Esophagus squamous epithelium (tissue), 5 donors: ENCODE data around the gene GNB3. TPM values are rescaled to one million over a fixed set of nuclear protein-coding genes. Genes with fewer than 3 reads are reported as not detected.

Experiments
- DNase-seq: peaks from one replicate; lab custom pipeline; 2025; lab: John Stamatoyannopoulos, UW
- H3K27ac ChIP-seq, 4 donors: fragments of 200-600 bp; sonication (generic); one replicate each; pipeline ENCODE4 v1.5.1; 2016 to 2019; ENCODE audit warnings: mild to moderate bottlenecking in 1 of 4
- H3K27me3 ChIP-seq, 4 donors: fragments of 200-600 bp; sonication (generic); 1 replicate in 3 of 4; 2 replicates in 1 of 4; pipeline versions ENCODE4 v1.5.1 to v1.6.0; 2017 to 2021; ENCODE audit warnings: antibody characterized with exemption in 1 of 4
- H3K36me3 ChIP-seq, 3 donors: fragments of 200-600 bp; sonication (generic); one replicate each; pipeline ENCODE4 v1.5.1; 2016 to 2019
- H3K4me1 ChIP-seq, 3 donors: fragments of 200-600 bp; sonication (generic); one replicate each; pipeline ENCODE4 v1.5.1; 2017 to 2019
- H3K4me3 ChIP-seq, 4 donors: fragments of 200-600 bp; sonication (generic); 1 replicate in 3 of 4; 2 replicates in 1 of 4; pipeline ENCODE4 v1.5.1; 2016 to 2019; ENCODE audit warnings: mild to moderate bottlenecking in 2 of 4, moderate library complexity in 1 of 4
- H3K9me3 ChIP-seq, 3 donors: fragments of 200-600 bp; sonication (generic); one replicate each; pipeline ENCODE4 v1.5.1; 2016 to 2019
- POLR2A ChIP-seq, 4 donors: fragments of 450-650 bp; IDR thresholded peaks; one replicate each; pipeline ENCODE4 v1.6.1; 2017; ENCODE audit warnings: antibody characterized with exemption in 4 of 4, mild to moderate bottlenecking in 4 of 4, moderate library complexity in 3 of 4
- WGBS, 2 donors: methylation state at CpG; one replicate each; pipeline ENCODE4 v1.1.5; 2018; 5-methylcytosine and 5-hydroxymethylcytosine counted together
- intact Hi-C: fragments of 100-400 bp; cut with DNase I; formaldehyde crosslinking; loops from one replicate; pipeline ENCODE4 v1.15.0; 2022
- total RNA-seq, 4 donors: library from RNA; depleted of rRNA; stranded (reverse); fragments of >200 nt; gene quantifications; one replicate each; pipeline ENCODE4 v1.1.0, GENCODE V29; 2016
- TF ChIP-seq, protein P1 (sequence below), 6 experiments: fragments of 450-650 bp in 4 of 6; fragments of 200-600 bp in 2 of 6; sonication (generic) in 2 of 6; IDR thresholded peaks; one replicate each; pipeline ENCODE4 v1.5.1; 2016 to 2019; ENCODE audit warnings: antibody characterized with exemption in 6 of 6, mild to moderate bottlenecking in 4 of 6, moderate library complexity in 4 of 6
- donor health status: DM: yes; HTN: yes; CAD: no.

Gene GNB3
- total RNA-seq, 4 donors from 2014 or later = 0.76 TPM; not detected in 3

DNA sequence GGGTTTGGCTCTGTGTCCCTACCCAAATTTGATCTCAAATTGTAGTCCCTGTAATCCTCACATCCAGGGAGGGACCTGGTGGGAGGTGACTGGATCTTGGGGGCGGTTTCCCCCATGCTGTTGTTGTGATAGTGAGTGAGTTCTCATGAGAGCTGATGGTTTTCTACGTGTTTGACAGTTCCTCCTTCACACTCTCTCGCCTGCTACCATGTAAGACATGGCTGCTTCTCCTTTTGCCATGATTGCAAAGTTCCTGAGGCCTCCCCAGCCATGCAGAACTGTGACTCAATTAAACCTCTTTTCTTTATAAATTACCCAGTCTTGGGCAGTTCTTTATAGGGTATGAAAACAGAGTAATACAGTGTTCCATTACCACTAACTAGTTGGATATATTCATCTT, 53.6 kb downstream of the GNB3 start:
- no peak overlapping the region for H3K27ac ChIP-seq
- H3K9me3 ChIP-seq = no peaks in the 10 kb centered on the region
- WGBS, 2 donors = 72 to 91% methylated on average over 3 of the region's 3 CpGs
- H3K4me3 ChIP-seq = no peak overlapping the region
- H3K4me1 ChIP-seq = peaks cover 3 to 15% (median 3%) of the 10 kb centered on the region in 3 donors
- DNase-seq = no peak
- intact Hi-C loops = no loop called here
- H3K36me3 ChIP-seq = no peaks in the 10 kb centered on the region
- TF ChIP-seq, protein P1, sequence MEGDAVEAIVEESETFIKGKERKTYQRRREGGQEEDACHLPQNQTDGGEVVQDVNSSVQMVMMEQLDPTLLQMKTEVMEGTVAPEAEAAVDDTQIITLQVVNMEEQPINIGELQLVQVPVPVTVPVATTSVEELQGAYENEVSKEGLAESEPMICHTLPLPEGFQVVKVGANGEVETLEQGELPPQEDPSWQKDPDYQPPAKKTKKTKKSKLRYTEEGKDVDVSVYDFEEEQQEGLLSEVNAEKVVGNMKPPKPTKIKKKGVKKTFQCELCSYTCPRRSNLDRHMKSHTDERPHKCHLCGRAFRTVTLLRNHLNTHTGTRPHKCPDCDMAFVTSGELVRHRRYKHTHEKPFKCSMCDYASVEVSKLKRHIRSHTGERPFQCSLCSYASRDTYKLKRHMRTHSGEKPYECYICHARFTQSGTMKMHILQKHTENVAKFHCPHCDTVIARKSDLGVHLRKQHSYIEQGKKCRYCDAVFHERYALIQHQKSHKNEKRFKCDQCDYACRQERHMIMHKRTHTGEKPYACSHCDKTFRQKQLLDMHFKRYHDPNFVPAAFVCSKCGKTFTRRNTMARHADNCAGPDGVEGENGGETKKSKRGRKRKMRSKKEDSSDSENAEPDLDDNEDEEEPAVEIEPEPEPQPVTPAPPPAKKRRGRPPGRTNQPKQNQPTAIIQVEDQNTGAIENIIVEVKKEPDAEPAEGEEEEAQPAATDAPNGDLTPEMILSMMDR (IDR thresholded peaks at IDR 0.05) = no peak
- TF ChIP-seq POLR2A (IDR thresholded peaks at IDR 0.05) = no peak
- H3K27me3 ChIP-seq = no peaks in the 10 kb centered on the region

Other genes starting within 250 kb of the GNB3 start
- gene CHD4, start 233.5 kb upstream of the GNB3 start, total RNA-seq = 100 to 1,000 TPM; 116 to 165 (median 127) TPM
- 10 to 100 TPM; 12.8 to 46.0 (median 17.4) TPM for gene LPAR5, start 205.0 kb upstream of the GNB3 start, total RNA-seq
- gene ACRBP, start 193.5 kb upstream of the GNB3 start, total RNA-seq = 1 to 10 TPM in 2 of 4 donors, under 1 TPM in 1, not detected in 1; 0.35 to 4.0 (median 3.2) TPM
- 10 to 100 TPM in 3 of 4 donors, 1 to 10 TPM in 1; 8.3 to 37.0 (median 26.9) TPM for gene ING4, start 177.8 kb upstream of the GNB3 start, total RNA-seq
- 10 to 100 TPM; 19.6 to 36.2 (median 26.8) TPM for gene ZNF384, start 151.6 kb upstream of the GNB3 start, total RNA-seq
- gene PIANP, start 140.1 kb upstream of the GNB3 start, total RNA-seq = under 1 TPM in 2 of 4 donors, not detected in 2; 0.11 to 0.19 TPM
- 10 to 100 TPM; 39.6 to 57.5 (median 49.1) TPM for gene COPS7A, start 116.9 kb upstream of the GNB3 start, total RNA-seq
- gene MLF2, start 87.8 kb upstream of the GNB3 start, total RNA-seq = 100 to 1,000 TPM; 158 to 170 (median 162) TPM
- 100 to 1,000 TPM in 3 of 4 donors, 10 to 100 TPM in 1; 78.2 to 149 (median 123) TPM for gene PTMS, start 74.6 kb upstream of the GNB3 start, total RNA-seq
- gene LAG3, start 68.4 kb upstream of the GNB3 start, total RNA-seq = under 1 TPM in 3 of 4 donors, not detected in 1; 0.35 to 0.76 (median 0.50) TPM
- gene CD4, start 51.4 kb upstream of the GNB3 start, total RNA-seq = 10 to 100 TPM in 1 of 4 donors, 1 to 10 TPM in 3; 1.2 to 11.8 (median 5.0) TPM
- gene GPR162, start 19.1 kb upstream of the GNB3 start, total RNA-seq = 1 to 10 TPM in 3 of 4 donors, not detected in 1; 1.3 to 2.3 (median 1.5) TPM
- 1 to 10 TPM; 2.6 to 6.6 (median 4.4) TPM for gene P3H3, start 12.5 kb upstream of the GNB3 start, total RNA-seq
- gene CDCA3, start 10.4 kb downstream of the GNB3 start, total RNA-seq = 10 to 100 TPM in 3 of 4 donors, 1 to 10 TPM in 1; 5.9 to 20.0 (median 12.8) TPM
- 10 to 100 TPM; 50.6 to 60.0 (median 54.0) TPM for gene USP5, start 11.2 kb downstream of the GNB3 start, total RNA-seq
- 100 to 1,000 TPM; 547 to 938 (median 723) TPM for gene TPI1, start 26.6 kb downstream of the GNB3 start, total RNA-seq
- gene SPSB2, start 32.4 kb downstream of the GNB3 start, total RNA-seq = 10 to 100 TPM in 1 of 4 donors, 1 to 10 TPM in 3; 4.3 to 15.8 (median 7.9) TPM
- 1 to 10 TPM; 2.3 to 5.9 (median 4.8) TPM for gene LRRC23, start 63.9 kb downstream of the GNB3 start, total RNA-seq
- gene ENO2, start 73.7 kb downstream of the GNB3 start, total RNA-seq = 1 to 10 TPM; 5.0 to 8.0 (median 5.5) TPM
- 10 to 100 TPM; 12.2 to 28.8 (median 22.2) TPM for gene ATN1, start 87.0 kb downstream of the GNB3 start, total RNA-seq
- gene RNU7-1, start 102.9 kb downstream of the GNB3 start, total RNA-seq = not detected
- 100 to 1,000 TPM; 110 to 377 (median 156) TPM for gene C12orf57, start 103.1 kb downstream of the GNB3 start, total RNA-seq
- gene PTPN6, start 110.4 kb downstream of the GNB3 start, total RNA-seq = 10 to 100 TPM; 11.0 to 29.7 (median 21.5) TPM
- 100 to 1,000 TPM; 127 to 259 (median 241) TPM for gene PHB2, start 129.7 kb downstream of the GNB3 start, total RNA-seq
- 10 to 100 TPM; 16.1 to 39.5 (median 36.2) TPM for gene EMG1, start 130.0 kb downstream of the GNB3 start, total RNA-seq
- gene LPCAT3, start 177.6 kb downstream of the GNB3 start, total RNA-seq = 10 to 100 TPM; 27.5 to 46.3 (median 32.7) TPM
- gene C1S, start 219.8 kb downstream of the GNB3 start, total RNA-seq = 100 to 1,000 TPM in 2 of 4 donors, 10 to 100 TPM in 2; 25.2 to 375 (median 110) TPM